A673 (cell line): ENCODE data around the gene OR56A4. TPM values are rescaled to one million over a fixed set of nuclear protein-coding genes. Genes with fewer than 3 reads are reported as not detected.

ENCODE experiments used
- BruUV-seq: library from RNA; stranded (reverse); fragments of 400-500 nt; replicated peaks from 2 replicates; lab custom pipeline; 2021; lab: Mats Ljungman, UMichigan
- CTCF ChIA-PET: fragments of 300-600 bp; sonication (Branson Sonifier 250); formaldehyde crosslinking; loops from one replicate; lab custom pipeline; 2022; ENCODE audit warnings: antibody characterized with exemption; lab: Charles Lee
- POLR2A ChIA-PET: fragments of 300-600 bp; sonication (Branson Sonifier 250); formaldehyde crosslinking; loops from one replicate; lab custom pipeline; 2022; ENCODE audit warnings: antibody characterized with exemption; ENCODE audit not compliant: low non-redundant PET; lab: Charles Lee
- DNase-seq: peaks from one replicate; pipeline ENCODE4 v3.0.0-alpha.2; 2015; ENCODE audit warnings: low spot score
- H3K27ac ChIP-seq: fragments of 200-600 bp; sonication (generic); 2 replicates; pipeline ENCODE4 v1.5.1; 2016; ENCODE audit warnings: mixed run types, low read depth, mild to moderate bottlenecking, mixed read lengths, antibody characterized with exemption, low read length; ENCODE audit not compliant: poor library complexity, severe bottlenecking
- H3K27me3 ChIP-seq: fragments of 200-600 bp; sonication (generic); replicated peaks from 2 replicates; pipeline ENCODE4 v1.6.1; 2017; ENCODE audit warnings: mixed run types, low read depth, mild to moderate bottlenecking, mixed read lengths, antibody characterized with exemption, low read length; ENCODE audit not compliant: insufficient read depth, poor library complexity
- H3K36me3 ChIP-seq: fragments of 200-600 bp; sonication (generic); 2 replicates; pipeline ENCODE4 v1.6.1; 2016; ENCODE audit warnings: mixed run types, mild to moderate bottlenecking, mixed read lengths, antibody characterized with exemption, low read length; ENCODE audit not compliant: insufficient read depth, poor library complexity, severe bottlenecking
- H3K4me1 ChIP-seq: fragments of 200-600 bp; sonication (generic); 2 replicates; pipeline ENCODE4 v1.6.1; 2017; ENCODE audit warnings: mixed run types, mild to moderate bottlenecking, mixed read lengths, antibody characterized with exemption, low read length; ENCODE audit not compliant: insufficient read depth, poor library complexity, severe bottlenecking
- H3K4me3 ChIP-seq: fragments of 200-600 bp; sonication (generic); 2 replicates; pipeline ENCODE4 v1.5.1; 2016; ENCODE audit warnings: low read depth, mixed run types, mild to moderate bottlenecking, mixed read lengths, low read length; ENCODE audit not compliant: poor library complexity, severe bottlenecking
- H3K9me3 ChIP-seq: fragments of 200-600 bp; sonication (generic); 2 replicates; pipeline ENCODE4 v1.6.1; 2016; ENCODE audit warnings: mixed run types, low read depth, mild to moderate bottlenecking, mixed read lengths, antibody characterized with exemption, low read length; ENCODE audit not compliant: poor library complexity, severe bottlenecking
- EZH2 ChIP-seq: fragments of 200-600 bp; sonication (generic); IDR thresholded peaks from 2 replicates; pipeline ENCODE4 v1.6.1; 2017; ENCODE audit warnings: borderline replicate concordance, low read depth, mild to moderate bottlenecking, mixed read lengths, antibody characterized with exemption, low read length; ENCODE audit not compliant: poor library complexity, severe bottlenecking
- intact Hi-C: fragments of 100-400 bp; cut with micrococcal nuclease; formaldehyde crosslinking; loops from one replicate; pipeline ENCODE4 v1.10.0; 2022; ENCODE audit not compliant: unreplicated experiment
- total RNA-seq: library from RNA; stranded (reverse); gene quantifications from 2 replicates; pipeline ENCODE4 v1.2.3, GENCODE V29; 2021
- TF ChIP-seq, protein P1 (sequence below): fragments of 300-800, 200-600 bp; sonication (generic); conservative IDR thresholded peaks from 2 replicates; pipeline ENCODE4 v1.5.1; 2017; ENCODE audit warnings: low read depth, mild to moderate bottlenecking, antibody characterized with exemption, low read length, moderate library complexity, mixed read lengths

OR56A4 gene
- total RNA-seq, 1 experiment from 2014 or later = not detected

DNA sequence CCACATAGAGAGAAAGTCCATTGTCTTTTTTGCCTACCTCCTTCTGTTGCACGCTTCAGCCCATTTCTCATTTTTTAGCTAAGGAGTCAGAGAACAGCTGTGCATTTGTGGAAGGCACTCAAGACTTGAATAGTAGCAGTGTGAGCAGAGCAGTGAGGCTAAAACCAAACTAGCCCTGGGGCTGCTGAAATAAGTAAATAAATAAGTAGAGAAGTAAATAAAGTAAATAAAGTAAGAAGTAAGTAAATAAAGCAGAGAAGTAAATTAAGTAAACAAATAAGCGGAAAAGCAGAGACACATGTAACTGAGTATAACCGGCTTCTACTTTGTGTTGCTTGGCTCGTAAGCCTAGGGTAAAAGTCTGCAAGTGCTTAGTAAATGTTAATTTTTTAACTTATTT, 17.5 kb downstream of the OR56A4 start:
- CTCF ChIA-PET = no interaction called here
- no peaks in the 10 kb centered on the region for H3K36me3 ChIP-seq
- no TSS peak for BruUV-seq
- POLR2A ChIA-PET = no interaction called here
- no peak overlapping the region for H3K4me3 ChIP-seq
- no peaks in the 10 kb centered on the region for H3K27me3 ChIP-seq
- intact Hi-C loops = no loop called here
- H3K27ac ChIP-seq = no peak overlapping the region
- DNase-seq = no peak
- TF ChIP-seq EZH2 = no peak
- TF ChIP-seq, protein P1, sequence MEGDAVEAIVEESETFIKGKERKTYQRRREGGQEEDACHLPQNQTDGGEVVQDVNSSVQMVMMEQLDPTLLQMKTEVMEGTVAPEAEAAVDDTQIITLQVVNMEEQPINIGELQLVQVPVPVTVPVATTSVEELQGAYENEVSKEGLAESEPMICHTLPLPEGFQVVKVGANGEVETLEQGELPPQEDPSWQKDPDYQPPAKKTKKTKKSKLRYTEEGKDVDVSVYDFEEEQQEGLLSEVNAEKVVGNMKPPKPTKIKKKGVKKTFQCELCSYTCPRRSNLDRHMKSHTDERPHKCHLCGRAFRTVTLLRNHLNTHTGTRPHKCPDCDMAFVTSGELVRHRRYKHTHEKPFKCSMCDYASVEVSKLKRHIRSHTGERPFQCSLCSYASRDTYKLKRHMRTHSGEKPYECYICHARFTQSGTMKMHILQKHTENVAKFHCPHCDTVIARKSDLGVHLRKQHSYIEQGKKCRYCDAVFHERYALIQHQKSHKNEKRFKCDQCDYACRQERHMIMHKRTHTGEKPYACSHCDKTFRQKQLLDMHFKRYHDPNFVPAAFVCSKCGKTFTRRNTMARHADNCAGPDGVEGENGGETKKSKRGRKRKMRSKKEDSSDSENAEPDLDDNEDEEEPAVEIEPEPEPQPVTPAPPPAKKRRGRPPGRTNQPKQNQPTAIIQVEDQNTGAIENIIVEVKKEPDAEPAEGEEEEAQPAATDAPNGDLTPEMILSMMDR = no peak
- no peaks in the 10 kb centered on the region for H3K9me3 ChIP-seq
- no peaks in the 10 kb centered on the region for H3K4me1 ChIP-seq

DNA sequence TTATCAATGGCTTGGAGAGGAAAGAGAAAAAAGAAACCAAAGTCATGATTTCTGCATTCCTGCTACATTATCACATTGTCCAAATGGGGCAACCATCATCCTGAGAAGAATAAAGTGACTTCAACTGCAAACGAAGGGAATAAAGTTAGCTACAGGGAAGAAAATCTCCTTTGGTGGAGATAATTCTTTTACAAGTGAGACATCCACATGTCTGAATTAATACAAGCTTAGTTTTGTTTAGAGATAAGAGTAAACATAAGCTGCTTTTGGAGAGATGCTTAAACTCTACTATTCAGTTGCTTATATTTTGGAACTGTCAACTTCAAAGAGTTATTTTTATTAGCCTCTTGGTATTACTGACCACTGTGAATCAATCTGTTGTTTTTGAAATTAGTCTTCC, 19.9 kb downstream of the OR56A4 start, which contains the start of gene OR52L1:
Gene OR52L1, minus strand, starts transcription at position 101 of the 400 bp plus-strand sequence. Its CDS starts 55 bp downstream, at position 46.
- no peaks in the 10 kb centered on the region for H3K36me3 ChIP-seq
- ChIA-PET POLR2A (no interaction called here), CTCF (no interaction called here)
- intact Hi-C loops = no loop called here
- H3K4me1 ChIP-seq = no peaks in the 10 kb centered on the region
- H3K27ac ChIP-seq = no peak within 1 kb of the TSS
- TF ChIP-seq EZH2 = no peak
- TF ChIP-seq, protein P1 = no peak
- H3K4me3 ChIP-seq = no peak within 1 kb of the TSS
- no peak for DNase-seq
- no peaks in the 10 kb centered on the region for H3K9me3 ChIP-seq
- H3K27me3 ChIP-seq = no peaks in the 10 kb centered on the region
- no TSS peak for BruUV-seq

DNA sequence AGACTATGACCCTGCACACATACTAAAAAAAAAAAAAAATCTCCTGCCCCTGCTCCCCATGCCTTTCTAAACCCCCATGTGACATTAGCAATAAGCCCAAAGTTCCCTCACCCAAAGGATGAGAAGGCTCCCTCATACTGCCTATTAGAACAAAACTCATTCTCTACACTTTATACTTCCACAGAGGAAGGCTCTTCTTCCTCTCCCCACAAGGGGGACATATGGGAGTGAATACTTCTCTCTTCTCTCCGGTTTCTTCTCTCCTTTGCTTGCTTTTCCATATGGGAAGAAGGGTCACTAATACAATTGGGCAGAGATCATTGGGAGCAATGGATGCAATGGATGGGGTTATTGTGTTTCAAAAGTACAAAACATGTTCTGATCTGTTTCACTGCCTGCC, 23.3 kb downstream of the OR56A4 start:
- H3K27me3 ChIP-seq = no peaks in the 10 kb centered on the region
- H3K9me3 ChIP-seq = no peaks in the 10 kb centered on the region
- CTCF ChIA-PET = no interaction called here
- intact Hi-C loops = no loop called here
- H3K4me1 ChIP-seq = no peaks in the 10 kb centered on the region
- H3K36me3 ChIP-seq = no peaks in the 10 kb centered on the region
- no TSS peak for BruUV-seq
- no peak for TF ChIP-seq EZH2
- TF ChIP-seq, protein P1 = no peak
- DNase-seq = no peak
- no peak overlapping the region for H3K4me3 ChIP-seq
- H3K27ac ChIP-seq = no peak overlapping the region
- POLR2A ChIA-PET = no interaction called here
